ENCODE results near the gene HLA-DOB. TPM values are rescaled to one million over a fixed set of nuclear protein-coding genes. Genes with fewer than 3 reads are reported as not detected.

Gene HLA-DOB
- total RNA-seq, 4 donors from 2014 or later: 0.34 TPM; not detected in 3

GRCh38 chr6:32842021-32842650, 25.3 kb upstream of the HLA-DOB start:
- no peak for TF ChIP-seq CTCF (IDR thresholded peaks at IDR 0.05; ENCODE audit: low read depth)

GRCh38 chr6:32840604-32841246, 23.9 kb upstream of the HLA-DOB start:
- no peak for TF ChIP-seq CTCF (IDR thresholded peaks at IDR 0.05; ENCODE audit: low read depth)

- no peak for TF ChIP-seq CTCF (IDR thresholded peaks at IDR 0.05; ENCODE audit: low read depth)
These were observed 22.6 kb upstream of the HLA-DOB start for GRCh38 chr6:32839356-32839755.

GRCh38 chr6:32838114-32838958, 21.5 kb upstream of the HLA-DOB start, which contains the start of gene TAP2:
Gene TAP2 (minus strand): TSS chr6:32838739. CDS start chr6:32838233, 506 bp downstream.
- no peak for TF ChIP-seq CTCF (IDR thresholded peaks at IDR 0.05; ENCODE audit: low read depth)

GRCh38 chr6:32837651-32838113, 20.9 kb upstream of the HLA-DOB start:
- no peak for TF ChIP-seq CTCF (IDR thresholded peaks at IDR 0.05; ENCODE audit: low read depth)

GRCh38 chr6:32836873-32837272, 20.1 kb upstream of the HLA-DOB start:
- no peak for TF ChIP-seq CTCF (IDR thresholded peaks at IDR 0.05; ENCODE audit: low read depth)

Measured in subcutaneous adipose tissue (tissue), 4 donors.